ENCODE data around the gene CACNA2D3.

The CACNA2D3 gene

GRCh38 chr3:54784021-54784420 is 661.7 kb downstream of the CACNA2D3 start:
- H3K36me3 ChIP-seq (ENCODE audit: insufficient read depth, low read depth, low read length): no peaks in the 10 kb centered on the region

GRCh38 chr3:54785976-54786375 is 663.6 kb downstream of the CACNA2D3 start:
- H3K9me3 ChIP-seq (ENCODE audit: insufficient read depth, low read depth, low read length): no peaks in the 10 kb centered on the region
- H3K27me3 ChIP-seq (ENCODE audit: insufficient read depth, low read length): no peaks in the 10 kb centered on the region
- no peak overlapping the region for H3K9ac ChIP-seq (ENCODE audit: low read depth, low read length)
- H3K4me1 ChIP-seq (ENCODE audit: insufficient read depth, low read length): no peaks in the 10 kb centered on the region; the same call in 1 of the 2 replicates
- no peak overlapping the region for H3K27ac ChIP-seq (ENCODE audit: low read length)
- no peak overlapping the region for H3K4me3 ChIP-seq (ENCODE audit: low read length)
- no peaks in the 10 kb centered on the region for H3K36me3 ChIP-seq (ENCODE audit: insufficient read depth, low read depth, low read length)

More at GRCh38 chr3:54784021-54784420, 661.7 kb downstream of the CACNA2D3 start:
- no peak overlapping the region for H3K4me3 ChIP-seq (ENCODE audit: low read length)
- H3K9ac ChIP-seq (ENCODE audit: low read depth, low read length): no peak overlapping the region
- no peaks in the 10 kb centered on the region for H3K27me3 ChIP-seq (ENCODE audit: insufficient read depth, low read length)
- H3K4me1 ChIP-seq (ENCODE audit: insufficient read depth, low read length): no peaks in the 10 kb centered on the region
- no peaks in the 10 kb centered on the region for H3K9me3 ChIP-seq (ENCODE audit: insufficient read depth, low read depth, low read length)
- H3K27ac ChIP-seq (ENCODE audit: low read length): no peak overlapping the region

- Histone ChIP-seq H3K27ac (ENCODE audit: low read length) (no peak overlapping the region), H3K4me1 (ENCODE audit: insufficient read depth, low read length) (peaks cover 12% of the 10 kb centered on the region), H3K36me3 (ENCODE audit: insufficient read depth, low read depth, low read length) (no peaks in the 10 kb centered on the region), H3K9ac (ENCODE audit: low read depth, low read length) (no peak overlapping the region), H3K9me3 (ENCODE audit: insufficient read depth, low read depth, low read length) (no peaks in the 10 kb centered on the region; the same call in 1 of the 2 replicates), H3K4me3 (ENCODE audit: low read length) (no peak overlapping the region), H3K27me3 (ENCODE audit: insufficient read depth, low read length) (no peaks in the 10 kb centered on the region)
These were observed 667.7 kb downstream of the CACNA2D3 start for GRCh38 chr3:54790051-54790450.

- Histone ChIP-seq H3K36me3 (ENCODE audit: insufficient read depth, low read depth, low read length) (no peaks in the 10 kb centered on the region), H3K27ac (ENCODE audit: low read length) (no peak overlapping the region), H3K9ac (ENCODE audit: low read depth, low read length) (no peak overlapping the region), H3K4me1 (ENCODE audit: insufficient read depth, low read length) (peaks cover 12% of the 10 kb centered on the region), H3K9me3 (ENCODE audit: insufficient read depth, low read depth, low read length) (no peaks in the 10 kb centered on the region; the same call in 1 of the 2 replicates), H3K27me3 (ENCODE audit: insufficient read depth, low read length) (no peaks in the 10 kb centered on the region), H3K4me3 (ENCODE audit: low read length) (no peak overlapping the region)
These were observed 669.3 kb downstream of the CACNA2D3 start for GRCh38 chr3:54791501-54792156.

GRCh38 chr3:54792584-54792983 is 670.2 kb downstream of the CACNA2D3 start:
- Histone ChIP-seq H3K4me3 (ENCODE audit: low read length) (no peak overlapping the region), H3K9ac (ENCODE audit: low read depth, low read length) (no peak overlapping the region), H3K36me3 (ENCODE audit: insufficient read depth, low read depth, low read length) (no peaks in the 10 kb centered on the region), H3K9me3 (ENCODE audit: insufficient read depth, low read depth, low read length) (no peaks in the 10 kb centered on the region; the same call in 1 of the 2 replicates), H3K4me1 (ENCODE audit: insufficient read depth, low read length) (peaks cover 12% of the 10 kb centered on the region), H3K27me3 (ENCODE audit: insufficient read depth, low read length) (no peaks in the 10 kb centered on the region), H3K27ac (ENCODE audit: low read length) (no peak overlapping the region)

GRCh38 chr3:54793171-54793570 is 670.8 kb downstream of the CACNA2D3 start:
- H3K36me3 ChIP-seq (ENCODE audit: insufficient read depth, low read depth, low read length): no peaks in the 10 kb centered on the region
- H3K4me1 ChIP-seq (ENCODE audit: insufficient read depth, low read length): peaks cover 12% of the 10 kb centered on the region
- no peak overlapping the region for H3K4me3 ChIP-seq (ENCODE audit: low read length)
- H3K9me3 ChIP-seq (ENCODE audit: insufficient read depth, low read depth, low read length): no peaks in the 10 kb centered on the region; the same call in 1 of the 2 replicates
- no peak overlapping the region for H3K27ac ChIP-seq (ENCODE audit: low read length)
- H3K27me3 ChIP-seq (ENCODE audit: insufficient read depth, low read length): no peaks in the 10 kb centered on the region
- no peak overlapping the region for H3K9ac ChIP-seq (ENCODE audit: low read depth, low read length)

GRCh38 chr3:54797111-54797510 is 674.8 kb downstream of the CACNA2D3 start:
- H3K27ac ChIP-seq (ENCODE audit: low read length): no peak overlapping the region
- peaks cover 5% of the 10 kb centered on the region for H3K9me3 ChIP-seq (ENCODE audit: insufficient read depth, low read depth, low read length)
- no peaks in the 10 kb centered on the region for H3K27me3 ChIP-seq (ENCODE audit: insufficient read depth, low read length)
- H3K36me3 ChIP-seq (ENCODE audit: insufficient read depth, low read depth, low read length): no peaks in the 10 kb centered on the region
- peaks cover 4% of the 10 kb centered on the region; the same call in 1 of the 2 replicates for H3K4me1 ChIP-seq (ENCODE audit: insufficient read depth, low read length)
- H3K9ac ChIP-seq (ENCODE audit: low read depth, low read length): no peak overlapping the region
- H3K4me3 ChIP-seq (ENCODE audit: low read length): no peak overlapping the region

GRCh38 chr3:54800478-54800877 is 678.1 kb downstream of the CACNA2D3 start:
- no peak overlapping the region for H3K9ac ChIP-seq (ENCODE audit: low read depth, low read length)
- peaks cover 4% of the 10 kb centered on the region; the same call in 1 of the 2 replicates for H3K4me1 ChIP-seq (ENCODE audit: insufficient read depth, low read length)
- no peaks in the 10 kb centered on the region for H3K27me3 ChIP-seq (ENCODE audit: insufficient read depth, low read length)

GRCh38 chr3:54801977-54802376 is 679.6 kb downstream of the CACNA2D3 start:
- Histone ChIP-seq H3K9ac (ENCODE audit: low read depth, low read length) (no peak overlapping the region), H3K4me3 (ENCODE audit: low read length) (no peak overlapping the region), H3K9me3 (ENCODE audit: insufficient read depth, low read depth, low read length) (peaks cover 9% of the 10 kb centered on the region; the same call in 1 of the 2 replicates), H3K27me3 (ENCODE audit: insufficient read depth, low read length) (no peaks in the 10 kb centered on the region), H3K4me1 (ENCODE audit: insufficient read depth, low read length) (peaks cover 4% of the 10 kb centered on the region; the same call in 1 of the 2 replicates), H3K36me3 (ENCODE audit: insufficient read depth, low read depth, low read length) (no peaks in the 10 kb centered on the region), H3K27ac (ENCODE audit: low read length) (no peak overlapping the region)

More at GRCh38 chr3:54800478-54800877, 678.1 kb downstream of the CACNA2D3 start:
- Histone ChIP-seq H3K9me3 (ENCODE audit: insufficient read depth, low read depth, low read length) (peaks cover 9% of the 10 kb centered on the region; the same call in 1 of the 2 replicates), H3K36me3 (ENCODE audit: insufficient read depth, low read depth, low read length) (no peaks in the 10 kb centered on the region), H3K27ac (ENCODE audit: low read length) (no peak overlapping the region), H3K4me3 (ENCODE audit: low read length) (no peak overlapping the region)

GRCh38 chr3:54810401-54810800 is 688.0 kb downstream of the CACNA2D3 start:
- no peak overlapping the region for H3K9ac ChIP-seq (ENCODE audit: low read depth, low read length)
- no peak overlapping the region for H3K4me3 ChIP-seq (ENCODE audit: low read length)
- H3K27me3 ChIP-seq (ENCODE audit: insufficient read depth, low read length): peaks cover 4% of the 10 kb centered on the region; the same call in 1 of the 2 replicates
- no peaks in the 10 kb centered on the region for H3K9me3 ChIP-seq (ENCODE audit: insufficient read depth, low read depth, low read length)
- H3K27ac ChIP-seq (ENCODE audit: low read length): no peak overlapping the region
- H3K4me1 ChIP-seq (ENCODE audit: insufficient read depth, low read length): no peaks in the 10 kb centered on the region
- H3K36me3 ChIP-seq (ENCODE audit: insufficient read depth, low read depth, low read length): no peaks in the 10 kb centered on the region

GRCh38 chr3:54814224-54814623 is 691.9 kb downstream of the CACNA2D3 start:
- Histone ChIP-seq H3K4me3 (ENCODE audit: low read length) (no peak overlapping the region), H3K9ac (ENCODE audit: low read depth, low read length) (no peak overlapping the region), H3K27me3 (ENCODE audit: insufficient read depth, low read length) (peaks cover 41% of the 10 kb centered on the region), H3K9me3 (ENCODE audit: insufficient read depth, low read depth, low read length) (no peaks in the 10 kb centered on the region), H3K4me1 (ENCODE audit: insufficient read depth, low read length) (no peaks in the 10 kb centered on the region; the same call in 1 of the 2 replicates), H3K27ac (ENCODE audit: low read length) (no peak overlapping the region), H3K36me3 (ENCODE audit: insufficient read depth, low read depth, low read length) (no peaks in the 10 kb centered on the region)

GRCh38 chr3:54817628-54818027 is 695.3 kb downstream of the CACNA2D3 start:
- Histone ChIP-seq H3K4me1 (ENCODE audit: insufficient read depth, low read length) (peaks cover 12% of the 10 kb centered on the region), H3K4me3 (ENCODE audit: low read length) (no peak overlapping the region), H3K27me3 (ENCODE audit: insufficient read depth, low read length) (peaks cover 75% of the 10 kb centered on the region), H3K9ac (ENCODE audit: low read depth, low read length) (no peak overlapping the region), H3K36me3 (ENCODE audit: insufficient read depth, low read depth, low read length) (no peaks in the 10 kb centered on the region), H3K27ac (ENCODE audit: low read length) (no peak overlapping the region), H3K9me3 (ENCODE audit: insufficient read depth, low read depth, low read length) (no peaks in the 10 kb centered on the region)

Data from iPS-20b (cell line).